HG02870 (cell line): ENCODE data around the gene STAM.
"Not testable (repeated sequence)": the region's sequence is repeated elsewhere in the genome, so short reads cannot be mapped to it uniquely, and the experiment has no call there.

Experiments
- ATAC-seq: cut with Tn5 transposase; IDR thresholded peaks from one replicate; pipeline ENCODE4 v1.9.1; 2021; ENCODE audit warnings: mild to moderate bottlenecking, moderate library complexity; ENCODE audit not compliant: unreplicated experiment

The STAM gene

DNA sequence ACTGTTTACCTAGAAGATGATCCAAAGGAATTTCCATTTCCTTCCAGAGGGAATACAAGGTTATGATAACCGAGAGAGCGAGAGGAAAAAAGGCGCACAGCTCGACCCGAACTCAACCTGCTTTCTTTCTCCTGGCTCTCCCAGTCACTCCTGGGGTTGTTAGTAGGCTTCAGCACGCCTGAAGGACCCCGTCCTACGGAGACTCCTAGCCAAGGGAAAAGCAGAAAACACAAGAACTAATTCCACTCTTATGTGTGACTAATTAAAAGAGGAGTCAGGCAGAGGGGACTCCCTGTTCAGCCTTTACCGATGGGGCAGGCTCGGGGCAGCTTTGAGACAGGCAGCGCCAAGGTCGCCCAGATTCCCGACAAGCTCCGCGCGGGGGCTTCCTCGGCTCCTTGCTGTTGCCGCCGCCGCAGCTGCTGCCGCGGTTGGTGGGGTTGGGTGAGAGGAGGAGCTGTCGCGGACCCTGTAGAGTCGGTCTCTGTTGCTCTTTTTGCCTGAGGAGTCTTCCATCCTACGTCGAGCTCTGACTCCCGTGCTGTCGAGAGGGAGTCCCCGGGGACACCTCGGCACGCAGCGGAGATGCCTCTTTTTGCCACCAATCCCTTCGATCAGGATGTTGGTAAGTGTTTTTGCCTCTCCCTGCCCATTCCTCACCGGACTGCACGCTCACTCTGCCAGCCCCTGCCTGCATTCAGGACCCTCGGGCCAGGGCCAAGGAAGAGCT, at the start of gene STAM:
Gene STAM, plus strand, starts transcription at position 397 of the 730 bp plus-strand sequence. Its CDS starts 189 bp downstream, at position 586.
- peak; percentile 85 for ATAC-seq

- ATAC-seq = no peak
Measured at GRCh38 chr10:17597386-17597785, 46.6 kb upstream of the STAM start.

GRCh38 chr10:17599089-17599488, 44.9 kb upstream of the STAM start:
- no peak for ATAC-seq

DNA sequence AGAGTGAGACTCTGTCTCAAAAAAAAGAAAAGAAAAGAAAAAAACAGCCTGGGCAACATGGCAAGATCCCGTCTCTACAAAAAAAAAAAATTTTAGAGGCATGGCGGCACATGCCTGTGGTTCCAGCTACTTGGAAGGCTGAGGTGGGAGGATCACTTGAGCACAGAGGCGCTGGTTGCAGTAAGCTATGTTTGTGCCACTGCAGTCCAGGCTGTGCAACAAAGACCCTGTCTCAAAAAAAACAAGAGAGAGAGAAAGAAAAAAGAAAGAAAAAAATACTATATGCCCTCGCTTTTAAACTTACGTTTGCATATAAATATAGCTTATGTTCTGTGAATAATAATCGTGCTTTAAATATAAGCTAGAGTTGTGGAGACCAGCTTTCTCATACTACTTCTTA, 38.0 kb upstream of the STAM start:
- ATAC-seq = no peak

DNA sequence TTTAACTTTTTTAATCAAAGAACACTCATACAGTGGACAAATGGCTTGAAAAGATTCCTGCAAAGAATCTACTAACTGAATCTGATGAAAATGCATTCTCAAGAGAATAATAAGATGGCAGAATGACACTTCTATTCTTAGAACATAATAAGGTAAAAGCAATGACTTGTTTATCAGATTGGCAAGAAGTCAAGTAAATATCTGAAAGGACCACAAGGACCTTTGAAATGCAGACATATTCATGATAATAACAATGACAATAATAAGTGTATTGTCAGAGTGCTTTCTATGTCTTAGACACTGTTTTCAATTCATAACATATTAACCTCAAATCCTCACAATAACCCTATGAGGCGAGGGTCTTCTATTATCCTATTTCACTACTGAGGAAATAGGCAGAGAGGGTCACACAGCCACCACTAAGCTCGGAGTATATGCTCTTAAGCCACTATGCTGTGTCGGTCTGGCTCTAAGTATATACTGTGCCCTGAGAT, 37.4 kb upstream of the STAM start:
- no peak for ATAC-seq

- ATAC-seq = no peak
Measured at GRCh38 chr10:17607060-17607459, 36.9 kb upstream of the STAM start.

DNA sequence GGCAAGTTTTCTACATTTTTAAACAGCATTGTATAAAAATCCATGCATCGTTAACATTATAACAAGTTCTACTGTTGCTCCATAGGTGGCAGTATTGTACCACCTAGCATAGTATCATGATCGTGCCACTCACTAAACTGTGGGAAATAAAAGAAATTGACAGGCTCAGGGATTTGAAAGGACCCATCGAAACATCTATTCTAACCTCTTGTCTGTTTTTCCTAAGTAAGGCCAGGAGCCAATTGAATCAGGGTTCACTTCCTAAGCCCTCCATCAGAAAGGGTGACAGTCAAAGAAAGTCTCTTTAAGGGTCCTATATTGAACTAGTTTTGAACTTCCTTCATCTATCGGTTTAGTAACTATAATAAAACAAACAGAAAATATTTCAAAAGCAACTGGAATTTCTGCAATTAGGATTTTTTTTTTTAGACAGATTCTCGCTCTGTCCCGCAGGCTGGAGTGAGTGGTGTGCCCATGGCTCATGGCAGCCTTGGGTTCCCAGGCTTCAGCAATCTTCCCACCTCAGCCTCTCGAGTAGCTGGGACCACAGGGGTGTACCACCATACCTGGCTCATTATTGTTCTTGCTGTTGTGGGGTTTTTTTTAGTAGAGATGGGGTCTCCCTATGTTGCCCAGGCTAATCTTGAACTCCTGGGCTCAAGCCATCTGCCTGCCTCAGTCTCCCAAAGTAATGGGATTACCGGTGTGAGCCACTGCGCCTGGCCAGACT, 36.2 kb upstream of the STAM start:
- ATAC-seq = peak; percentile 61

- no peak for ATAC-seq
Measured at GRCh38 chr10:17609523-17610079, 34.4 kb upstream of the STAM start.

DNA sequence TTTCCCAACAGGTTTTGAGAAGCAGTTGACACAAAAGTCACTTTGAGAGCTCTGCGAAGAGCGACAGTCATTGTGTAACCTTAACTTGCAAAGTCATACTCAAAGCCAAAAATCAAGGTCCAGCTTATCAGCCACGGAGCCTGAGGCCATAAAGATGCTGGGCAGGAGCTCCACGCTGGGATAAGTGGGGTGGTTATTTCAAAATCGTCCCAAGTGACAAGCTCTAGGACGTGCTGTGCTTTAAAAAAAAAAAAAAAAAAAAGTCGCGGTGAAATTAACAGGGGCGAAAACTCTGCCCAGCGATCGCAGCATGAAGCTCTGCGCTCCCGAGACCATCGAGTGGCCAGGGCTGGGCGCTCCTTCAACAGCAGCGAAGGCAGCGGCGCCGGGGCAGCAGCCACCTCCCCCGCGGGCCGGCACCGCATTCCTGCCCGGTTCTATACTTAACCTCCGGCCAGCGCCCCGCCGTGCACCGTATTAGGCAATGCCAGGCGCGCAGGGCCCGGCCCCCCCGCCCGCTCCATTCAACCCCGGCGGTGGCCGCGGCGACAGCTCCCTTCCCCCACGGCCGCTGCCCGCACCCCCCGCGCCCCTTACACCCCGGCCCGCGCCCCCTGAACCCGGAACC, 27.4 kb upstream of the STAM start:
- peak; percentile 32 for ATAC-seq

GRCh38 chr10:17617031-17617911, 26.7 kb upstream of the STAM start, which contains the start of gene HACD1:
HACD1 (minus strand) TSS chr10:17617374; CDS start chr10:17617339, 35 bp downstream.
- ATAC-seq = peak; percentile 53

GRCh38 chr10:17622061-17622460, 21.9 kb upstream of the STAM start:
- no peak for ATAC-seq

DNA sequence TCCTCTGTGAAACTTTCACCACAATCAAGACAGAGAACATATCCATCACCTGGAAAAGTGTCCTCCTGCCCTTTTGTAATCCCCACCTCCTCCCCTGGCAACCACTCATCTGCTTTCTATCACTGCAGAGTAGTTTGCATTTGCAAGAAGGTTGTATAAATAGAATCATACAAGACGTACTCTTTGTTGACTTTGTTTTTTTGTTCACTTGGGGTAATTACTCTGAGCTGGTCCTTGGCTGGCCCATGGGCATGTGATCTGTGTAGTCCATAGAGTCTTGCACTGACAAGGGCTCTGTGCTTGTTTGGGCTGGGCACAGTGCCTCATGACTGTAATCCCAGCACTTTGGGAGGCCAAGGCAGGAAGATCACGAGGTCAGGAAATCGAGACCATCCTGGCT, 19.0 kb upstream of the STAM start:
- ATAC-seq = no peak

DNA sequence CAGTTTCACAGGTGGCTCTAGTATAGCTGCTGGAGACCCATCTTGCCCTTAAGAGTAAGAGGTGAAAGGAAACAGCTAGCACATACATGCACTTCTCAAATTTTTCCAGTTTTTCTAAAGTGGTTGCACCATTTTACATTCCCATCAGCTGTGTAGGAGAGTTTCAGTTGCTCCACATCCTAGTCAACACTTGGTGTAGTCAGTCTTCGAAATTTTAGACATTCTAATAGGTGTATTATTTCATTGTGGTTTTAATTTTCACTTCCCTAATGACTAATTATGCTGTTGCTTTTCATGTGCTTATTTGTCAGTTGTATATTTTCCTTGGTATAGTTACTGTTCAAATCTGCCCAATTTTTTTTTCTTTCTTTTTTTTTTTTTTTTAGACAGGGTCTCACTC, 17.3 kb upstream of the STAM start:
- no peak for ATAC-seq

DNA sequence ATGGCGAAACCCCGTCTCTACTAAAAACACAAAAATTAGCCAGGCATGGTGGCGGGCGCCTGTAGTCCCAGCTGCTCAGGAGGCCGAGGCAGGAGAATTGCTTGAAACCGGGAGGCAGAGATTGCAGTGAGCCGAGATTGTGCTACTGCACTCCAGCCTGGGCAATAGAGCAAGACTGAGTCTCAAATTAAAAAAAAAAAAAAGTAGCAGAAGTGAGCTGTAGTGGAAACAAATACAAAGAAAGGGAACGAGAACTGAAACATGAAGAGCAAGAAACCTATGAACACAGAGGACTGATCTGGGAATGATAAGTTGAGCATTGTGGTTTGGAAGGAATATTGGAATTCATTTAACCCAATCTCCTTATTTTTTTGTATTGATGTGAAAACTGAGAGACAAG, 11.4 kb upstream of the STAM start:
- ATAC-seq = not testable (repeated sequence)

DNA sequence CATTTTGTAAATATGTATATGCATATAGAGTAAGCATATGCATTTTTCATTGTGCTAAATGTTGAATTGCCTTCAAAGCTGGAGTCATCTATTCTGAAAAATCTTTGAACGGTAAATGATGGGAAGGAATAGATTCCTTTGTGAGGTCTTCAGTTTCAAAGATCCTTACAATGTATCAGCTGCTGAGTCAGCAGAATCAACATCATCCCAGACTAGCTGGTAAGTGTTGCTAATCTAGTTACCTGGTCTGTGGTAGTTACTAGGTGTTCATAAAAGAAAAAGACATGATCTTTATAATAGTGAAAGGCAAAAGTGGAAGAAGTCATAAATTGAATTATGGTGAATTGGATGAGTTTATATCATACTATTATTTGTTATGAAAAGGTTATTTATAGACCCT, 10.6 kb upstream of the STAM start:
- no peak for ATAC-seq

- ATAC-seq = no peak
Measured at GRCh38 chr10:17637869-17638268, 6.1 kb upstream of the STAM start.

- ATAC-seq = no peak
Measured at GRCh38 chr10:17640331-17640816, 3.6 kb upstream of the STAM start.

- peak; percentile 27 for ATAC-seq
Measured at GRCh38 chr10:17643339-17643754, 604 bp upstream of the STAM start.

DNA sequence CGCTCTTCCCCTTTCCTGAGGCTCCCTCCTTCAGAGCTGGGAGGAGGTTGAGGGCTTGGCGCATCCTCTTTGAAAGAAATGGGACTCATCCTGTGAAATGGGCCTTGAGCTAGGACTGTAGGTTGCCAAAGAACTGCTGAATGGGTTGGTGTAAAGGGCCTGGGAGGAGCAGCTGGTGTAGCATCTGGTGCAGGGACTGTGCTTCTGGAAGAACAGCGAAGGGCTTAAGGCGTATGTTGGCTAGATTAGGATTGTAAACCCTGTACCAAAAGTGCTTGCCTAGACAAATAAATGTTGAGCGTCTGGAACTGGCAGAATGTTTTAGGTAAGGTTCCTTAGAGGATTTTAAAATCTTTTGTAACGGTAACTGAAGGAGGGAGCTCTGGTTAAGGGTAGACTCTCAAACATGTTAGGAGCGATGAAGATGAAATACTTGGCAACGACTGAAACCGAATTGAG, 563 bp downstream of the STAM start:
- ATAC-seq = peak; percentile 32
